Measurements from ENCODE around the gene SIRPA.

The SIRPA gene

GRCh38 chr20:1885254-1885653 is 10.0 kb upstream of the SIRPA start:
- H3K4me1 ChIP-seq = peaks cover 24% of the 10 kb centered on the region
- no peaks in the 10 kb centered on the region for H3K36me3 ChIP-seq
- 0 out of 2 replicates have a peak, but pooled peaks cover 4% of the 10 kb centered on the region for H4K20me1 ChIP-seq
- H3K27ac ChIP-seq = no peak overlapping the region
- no peak overlapping the region for H3K9ac ChIP-seq
- H3K4me3 ChIP-seq = no peak overlapping the region
- no peaks in the 10 kb centered on the region for H3K27me3 ChIP-seq
- H3K9me3 ChIP-seq = no peaks in the 10 kb centered on the region
- no peak for TF ChIP-seq Cebpa-rat (IDR thresholded peaks at IDR 0.05)
- no peak overlapping the region for H3K4me2 ChIP-seq

GRCh38 chr20:1885940-1886693 is 9.1 kb upstream of the SIRPA start:
- H3K4me3 ChIP-seq = no peak overlapping the region
- no peaks in the 10 kb centered on the region for H3K9me3 ChIP-seq
- no peak for TF ChIP-seq Cebpa-rat (IDR thresholded peaks at IDR 0.05)
- no peak overlapping the region for H3K4me2 ChIP-seq
- H3K36me3 ChIP-seq = no peaks in the 10 kb centered on the region
- H3K27me3 ChIP-seq = no peaks in the 10 kb centered on the region; the same call in 1 of the 2 replicates
- H4K20me1 ChIP-seq = 0 out of 2 replicates have a peak, but pooled peaks cover 3% of the 10 kb centered on the region
- peaks cover 24% of the 10 kb centered on the region for H3K4me1 ChIP-seq
- H3K9ac ChIP-seq = no peak overlapping the region
- no peak overlapping the region for H3K27ac ChIP-seq

GRCh38 chr20:1887321-1887720 is 7.9 kb upstream of the SIRPA start:
- H3K4me2 ChIP-seq = no peak overlapping the region
- no peaks in the 10 kb centered on the region for H3K9me3 ChIP-seq
- H3K4me1 ChIP-seq = peaks cover 24% of the 10 kb centered on the region
- no peaks in the 10 kb centered on the region for H3K36me3 ChIP-seq
- peaks cover 9% of the 10 kb centered on the region; the same call in 1 of the 2 replicates for H3K27me3 ChIP-seq
- no peak for TF ChIP-seq Cebpa-rat (IDR thresholded peaks at IDR 0.05)
- no peak overlapping the region for H3K27ac ChIP-seq
- H4K20me1 ChIP-seq = no peaks in the 10 kb centered on the region
- H3K9ac ChIP-seq = no peak overlapping the region
- H3K4me3 ChIP-seq = no peak overlapping the region

GRCh38 chr20:1887756-1888155 is 7.5 kb upstream of the SIRPA start:
- no peak overlapping the region for H3K9ac ChIP-seq
- H3K4me2 ChIP-seq = no peak overlapping the region

GRCh38 chr20:1888796-1889463 is 6.3 kb upstream of the SIRPA start:
- H3K9me3 ChIP-seq = no peaks in the 10 kb centered on the region
- H3K4me3 ChIP-seq = no peak overlapping the region
- no peaks in the 10 kb centered on the region for H3K36me3 ChIP-seq
- H3K9ac ChIP-seq = no peak overlapping the region
- peaks cover 20% of the 10 kb centered on the region for H3K4me1 ChIP-seq
- peak overlapping the region; percentile 50 for H3K4me2 ChIP-seq
- peak; percentile 92 for TF ChIP-seq Cebpa-rat (IDR thresholded peaks at IDR 0.05)
- no peak overlapping the region for H3K27ac ChIP-seq
- peaks cover 26% of the 10 kb centered on the region for H3K27me3 ChIP-seq
- H4K20me1 ChIP-seq = no peaks in the 10 kb centered on the region; the same call in 1 of the 2 replicates

More at GRCh38 chr20:1887756-1888155, 7.5 kb upstream of the SIRPA start:
- no peak for TF ChIP-seq Cebpa-rat (IDR thresholded peaks at IDR 0.05)
- peaks cover 14% of the 10 kb centered on the region; the same call in 1 of the 2 replicates for H3K27me3 ChIP-seq
- no peaks in the 10 kb centered on the region for H3K9me3 ChIP-seq
- peaks cover 23% of the 10 kb centered on the region for H3K4me1 ChIP-seq
- H3K4me3 ChIP-seq = no peak overlapping the region
- no peaks in the 10 kb centered on the region for H4K20me1 ChIP-seq
- H3K27ac ChIP-seq = no peak overlapping the region
- no peaks in the 10 kb centered on the region for H3K36me3 ChIP-seq

GRCh38 chr20:1890469-1891262 is 4.5 kb upstream of the SIRPA start:
- no peak overlapping the region for H3K9ac ChIP-seq
- H4K20me1 ChIP-seq = peaks cover 5% of the 10 kb centered on the region
- H3K4me1 ChIP-seq = peaks cover 25% of the 10 kb centered on the region
- H3K27ac ChIP-seq = no peak overlapping the region
- H3K9me3 ChIP-seq = no peaks in the 10 kb centered on the region
- H3K27me3 ChIP-seq = peaks cover 43% of the 10 kb centered on the region
- no peak overlapping the region for H3K4me2 ChIP-seq
- H3K36me3 ChIP-seq = no peaks in the 10 kb centered on the region
- TF ChIP-seq Cebpa-rat (IDR thresholded peaks at IDR 0.05) = no peak
- H3K4me3 ChIP-seq = no peak overlapping the region

- H3K4me3 ChIP-seq = no peak overlapping the region
- no peak for TF ChIP-seq Cebpa-rat (IDR thresholded peaks at IDR 0.05)
- H3K36me3 ChIP-seq = no peaks in the 10 kb centered on the region
- no peak overlapping the region for H3K9ac ChIP-seq
- peaks cover 12% of the 10 kb centered on the region for H4K20me1 ChIP-seq
- peaks cover 51% of the 10 kb centered on the region for H3K27me3 ChIP-seq
- H3K4me1 ChIP-seq = peaks cover 33% of the 10 kb centered on the region
- H3K4me2 ChIP-seq = no peak overlapping the region
- H3K9me3 ChIP-seq = no peaks in the 10 kb centered on the region
- H3K27ac ChIP-seq = no peak overlapping the region
Observed at GRCh38 chr20:1891263-1892118, 3.7 kb upstream of the SIRPA start.

GRCh38 chr20:1892119-1892385 is 3.2 kb upstream of the SIRPA start:
- H4K20me1 ChIP-seq = peaks cover 12% of the 10 kb centered on the region
- H3K4me2 ChIP-seq = no peak overlapping the region
- H3K9ac ChIP-seq = no peak overlapping the region
- no peak overlapping the region for H3K27ac ChIP-seq
- TF ChIP-seq Cebpa-rat (IDR thresholded peaks at IDR 0.05) = no peak
- peaks cover 57% of the 10 kb centered on the region for H3K27me3 ChIP-seq
- no peak overlapping the region for H3K4me3 ChIP-seq
- peaks cover 33% of the 10 kb centered on the region for H3K4me1 ChIP-seq
- no peaks in the 10 kb centered on the region for H3K9me3 ChIP-seq
- H3K36me3 ChIP-seq = no peaks in the 10 kb centered on the region

Data from BLaER1 (cell line).